GM12892 (cell line): ENCODE results near the gene GNPDA2.

ENCODE experiments used
- POLR2A ChIP-seq: IDR thresholded peaks from 2 replicates; pipeline ENCODE4 v1.6.1; 2011; ENCODE audit warnings: low read depth, low read length, control low read depth
- TAF1 ChIP-seq: IDR thresholded peaks from 2 replicates; pipeline ENCODE4 v1.6.1; 2011; ENCODE audit warnings: low read depth, mild to moderate bottlenecking, control low read depth, low read length, borderline replicate concordance

GRCh38 chr4:44670506-44671199 lies 55.7 kb downstream of the GNPDA2 start:
- TF ChIP-seq POLR2A (no peak), TAF1 (no peak)
